MM.1S (cell line): ENCODE results near the gene COBLL1.
"Not testable (repeated sequence)": the region's sequence is repeated elsewhere in the genome, so short reads cannot be mapped to it uniquely, and the experiment has no call there.

ENCODE experiments used
- DNase-seq: peaks from one replicate; pipeline ENCODE4 v3.0.0-alpha.2; 2015
- H2AFZ ChIP-seq: fragments of 300-600 bp; sonication (generic); 2 replicates; pipeline ENCODE4 v1.6.0; 2016; ENCODE audit warnings: antibody characterized with exemption, low read length
- H3F3A ChIP-seq: fragments of 300-600 bp; sonication (generic); 2 replicates; pipeline ENCODE4 v1.6.1; 2016; ENCODE audit warnings: mild to moderate bottlenecking, antibody characterized with exemption, low read length, moderate library complexity, mixed read lengths; ENCODE audit not compliant: insufficient read depth
- H3K27ac ChIP-seq: fragments of 300-600 bp; sonication (generic); 2 replicates; pipeline ENCODE4 v1.5.1; 2016; ENCODE audit warnings: mild to moderate bottlenecking, low read length
- H3K27me3 ChIP-seq: fragments of 300-600 bp; sonication (generic); replicated peaks from 2 replicates; pipeline ENCODE4 v1.6.0; 2016; ENCODE audit warnings: low read length; ENCODE audit not compliant: insufficient read depth
- H3K36me3 ChIP-seq: fragments of 300-600 bp; sonication (generic); replicated peaks from 2 replicates; pipeline ENCODE4 v1.6.1; 2016; ENCODE audit warnings: mild to moderate bottlenecking, low read length, mixed read lengths; ENCODE audit not compliant: insufficient read depth
- H3K4me1 ChIP-seq: fragments of 300-600 bp; sonication (generic); 2 replicates; pipeline ENCODE4 v1.6.1; 2016; ENCODE audit warnings: low read length, mixed read lengths
- H3K4me2 ChIP-seq: fragments of 300-600 bp; sonication (generic); 2 replicates; pipeline ENCODE4 v1.6.0; 2016; ENCODE audit warnings: low read depth, low read length
- H3K4me3 ChIP-seq: fragments of 300-600 bp; sonication (generic); 2 replicates; pipeline ENCODE4 v1.5.1; 2016; ENCODE audit warnings: low read length, mixed read lengths
- H3K79me2 ChIP-seq: fragments of 300-600 bp; sonication (generic); 2 replicates; pipeline ENCODE4 v1.6.1; 2016; ENCODE audit warnings: mixed run types, low read length, mixed read lengths
- H3K9ac ChIP-seq: fragments of 300-600 bp; sonication (generic); 2 replicates; pipeline ENCODE4 v1.6.1; 2016; ENCODE audit warnings: low read length, mixed read lengths
- H3K9me2 ChIP-seq: fragments of 300-600 bp; sonication (generic); replicated peaks from 2 replicates; pipeline ENCODE4 v1.6.1; 2016; ENCODE audit warnings: mild to moderate bottlenecking, low read length, mixed read lengths; ENCODE audit not compliant: insufficient read depth
- H3K9me3 ChIP-seq: fragments of 300-600 bp; sonication (generic); replicated peaks from 2 replicates; pipeline ENCODE4 v1.6.1; 2016; ENCODE audit warnings: mild to moderate bottlenecking, low read length, mixed read lengths; ENCODE audit not compliant: insufficient read depth
- H4K20me1 ChIP-seq: fragments of 300-600 bp; sonication (generic); 2 replicates; pipeline ENCODE4 v1.6.1; 2016; ENCODE audit warnings: mild to moderate bottlenecking, low read length, moderate library complexity, mixed read lengths; ENCODE audit not compliant: insufficient read depth
- CTCF ChIP-seq: fragments of 300-600 bp; sonication (generic); IDR thresholded peaks from 2 replicates; pipeline ENCODE4 v1.5.1; 2016; ENCODE audit warnings: antibody characterized with exemption, low read length, mixed read lengths
- EZH2 ChIP-seq: fragments of 300-600 bp; sonication (generic); optimal IDR thresholded peaks from 2 replicates; pipeline ENCODE3; 2017; ENCODE audit warnings: low read depth, mild to moderate bottlenecking, antibody characterized with exemption, low read length, mixed read lengths
- EZH2phosphoT487 ChIP-seq: fragments of 300-600 bp; sonication (generic); IDR thresholded peaks from 2 replicates; pipeline ENCODE4 v1.6.1; 2018; ENCODE audit warnings: antibody characterized with exemption, low read length

The COBLL1 gene

GRCh38 chr2:164761737-164762460 lies 79.7 kb downstream of the COBLL1 start:
- H3K79me2 ChIP-seq: peaks cover 38% of the 10 kb centered on the region
- peak overlapping the region; percentile 36 for H3K4me3 ChIP-seq
- peaks cover 21% of the 10 kb centered on the region for H3K4me1 ChIP-seq
- no peaks in the 10 kb centered on the region for H3K36me3 ChIP-seq
- H3K9me3 ChIP-seq: no peaks in the 10 kb centered on the region
- H3K4me2 ChIP-seq: peak overlapping the region; percentile 85
- no peak for TF ChIP-seq EZH2phosphoT487
- TF ChIP-seq EZH2: no peak
- no peak for TF ChIP-seq CTCF
- no peak for DNase-seq
- H3K27me3 ChIP-seq: no peaks in the 10 kb centered on the region
- H3K9me2 ChIP-seq: no peaks in the 10 kb centered on the region
- H3K27ac ChIP-seq: peak overlapping the region; percentile 64
- peak overlapping the region; percentile 31 for H3K9ac ChIP-seq
- peaks cover 10% of the 10 kb centered on the region; the same call in 1 of the 2 replicates for H3F3A ChIP-seq
- H4K20me1 ChIP-seq: no peaks in the 10 kb centered on the region
- no peak overlapping the region for H2AFZ ChIP-seq

GRCh38 chr2:164761201-164761600 lies 80.4 kb downstream of the COBLL1 start:
- peak overlapping the region; percentile 85 for H3K4me2 ChIP-seq
- DNase-seq: peak; percentile 88
- H3K4me3 ChIP-seq: peak overlapping the region; percentile 36; the same call in 1 of the 2 replicates

GRCh38 chr2:164760179-164760578 lies 81.4 kb downstream of the COBLL1 start:
- Histone ChIP-seq H3K9ac (no peak overlapping the region), H3K4me2 (no peak overlapping the region), H4K20me1 (no peaks in the 10 kb centered on the region), H3K27me3 (no peaks in the 10 kb centered on the region), H2AFZ (no peak overlapping the region), H3K36me3 (no peaks in the 10 kb centered on the region), H3K9me3 (no peaks in the 10 kb centered on the region), H3F3A (peaks cover 16% of the 10 kb centered on the region; the same call in 1 of the 2 replicates), H3K27ac (no peak overlapping the region), H3K9me2 (no peaks in the 10 kb centered on the region), H3K4me3 (no peak overlapping the region), H3K4me1 (peaks cover 31% of the 10 kb centered on the region), H3K79me2 (peaks cover 48% of the 10 kb centered on the region)
- no peak for DNase-seq
- TF ChIP-seq EZH2phosphoT487: no peak

More at GRCh38 chr2:164761201-164761600, 80.4 kb downstream of the COBLL1 start:
- Histone ChIP-seq H3K27ac (peak overlapping the region; percentile 64; the same call in 1 of the 2 replicates), H3K9ac (peak overlapping the region; percentile 31; the same call in 1 of the 2 replicates), H3K79me2 (peaks cover 42% of the 10 kb centered on the region), H3K4me1 (peaks cover 21% of the 10 kb centered on the region)
- H3K27me3 ChIP-seq, H2AFZ ChIP-seq, H3K9me2 ChIP-seq, H4K20me1 ChIP-seq, H3K36me3 ChIP-seq, H3K9me3 ChIP-seq, H3F3A ChIP-seq: not testable (repeated sequence)

- no peaks in the 10 kb centered on the region for H3K9me2 ChIP-seq
- no peak overlapping the region for H3K4me3 ChIP-seq
- no peak for DNase-seq
- no peak overlapping the region for H2AFZ ChIP-seq
- H4K20me1 ChIP-seq: no peaks in the 10 kb centered on the region
- H3K9ac ChIP-seq: no peak overlapping the region
- H3K4me1 ChIP-seq: peaks cover 38% of the 10 kb centered on the region
- no peaks in the 10 kb centered on the region for H3K27me3 ChIP-seq
- no peak overlapping the region for H3K4me2 ChIP-seq
- H3K36me3 ChIP-seq: no peaks in the 10 kb centered on the region
- no peak for TF ChIP-seq EZH2phosphoT487
- no peaks in the 10 kb centered on the region for H3K9me3 ChIP-seq
- H3K27ac ChIP-seq: no peak overlapping the region
- peaks cover 31% of the 10 kb centered on the region for H3F3A ChIP-seq
- H3K79me2 ChIP-seq: peaks cover 53% of the 10 kb centered on the region
Observed at GRCh38 chr2:164757934-164758695, 83.5 kb downstream of the COBLL1 start.
